HG03280 (cell line): ENCODE measurements around the gene RNMT.
A peak's percentile ranks its signal among the peaks of the same experiment; 100 is the strongest.

Source experiments
- ATAC-seq: cut with Tn5 transposase; IDR thresholded peaks from one replicate; pipeline ENCODE4 v1.9.1; 2021; ENCODE audit warnings: mild to moderate bottlenecking, moderate library complexity; ENCODE audit not compliant: unreplicated experiment

RNMT gene

DNA sequence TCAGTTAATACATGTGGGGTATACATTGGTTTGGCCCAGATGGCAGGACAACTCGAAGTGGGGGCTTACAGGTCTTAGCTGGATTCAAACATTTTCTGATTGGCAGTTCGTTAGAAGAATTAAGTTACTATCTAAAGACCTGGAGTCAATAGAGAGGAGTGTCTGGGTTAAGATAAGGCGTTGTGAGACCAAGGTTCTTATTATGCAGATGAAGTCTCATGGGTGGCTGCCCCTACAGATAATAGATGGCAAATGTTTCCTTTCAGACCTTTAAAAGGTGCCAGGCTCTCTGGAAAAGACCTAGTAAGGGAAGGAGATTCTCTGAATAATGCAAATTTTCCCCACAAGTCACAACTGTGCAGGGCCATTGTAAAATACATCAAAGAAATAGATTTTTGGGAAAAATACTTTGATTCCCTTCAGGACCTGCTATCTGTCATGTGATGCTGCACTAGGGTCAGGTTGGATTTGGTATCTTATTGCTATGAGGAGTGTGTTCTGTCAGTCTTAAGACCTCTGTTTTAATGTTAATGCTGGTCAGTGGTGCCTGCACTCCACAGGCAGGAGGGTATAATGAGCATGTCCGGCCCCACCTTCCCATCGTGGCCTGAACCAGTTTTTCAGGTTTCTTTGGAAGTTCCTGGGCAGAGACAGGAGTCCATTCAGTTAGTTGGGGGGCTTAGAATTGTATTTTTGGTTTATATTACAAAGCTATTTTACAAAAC, 83.2 kb downstream of the RNMT start:
- ATAC-seq, result no peak

DNA sequence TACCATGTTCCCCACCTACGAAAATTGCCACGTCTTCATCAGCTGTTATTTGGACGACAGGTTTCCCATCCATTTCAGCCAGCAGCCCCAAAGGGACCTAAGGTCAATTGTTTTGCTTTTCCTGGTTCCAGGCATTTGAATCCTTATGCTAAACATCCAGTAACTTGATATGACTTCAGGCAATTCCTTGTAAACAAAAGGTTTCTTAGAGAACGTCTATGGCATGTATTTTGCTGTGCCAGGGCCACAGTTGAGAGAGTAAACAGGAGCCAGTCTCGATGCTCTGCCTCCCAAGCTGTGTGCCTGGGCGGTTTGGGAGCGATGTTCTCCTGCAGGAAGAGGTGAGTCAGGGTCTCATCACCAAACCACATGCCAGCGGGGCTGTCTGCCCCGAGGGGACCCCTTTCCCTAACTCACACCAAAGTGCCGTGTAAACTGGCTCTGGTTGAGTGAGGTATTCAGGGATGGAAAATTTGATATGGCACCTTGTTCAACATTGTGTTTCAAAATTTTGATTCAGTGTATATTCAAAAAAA, 84.5 kb downstream of the RNMT start:
- ATAC-seq, result no peak

DNA sequence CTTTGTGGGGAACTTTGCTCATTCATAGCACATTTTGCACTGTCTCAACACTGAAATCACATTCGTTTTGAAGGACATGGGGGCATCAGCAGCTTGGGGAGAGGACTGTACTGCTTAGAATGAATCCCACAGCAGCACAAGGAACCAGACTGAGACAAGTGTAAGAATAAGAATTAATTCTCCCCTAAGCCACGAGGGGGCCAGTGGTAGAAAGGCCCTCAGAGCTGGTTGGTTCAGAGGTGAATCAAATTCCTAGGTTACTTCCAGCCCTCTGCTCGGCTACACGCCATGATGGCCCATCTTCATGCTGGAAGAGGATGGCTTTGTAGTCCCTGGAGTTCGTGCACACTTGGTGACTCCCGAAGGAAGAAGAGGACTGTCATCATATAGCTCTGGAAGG, 85.5 kb downstream of the RNMT start:
- no peak for ATAC-seq

DNA sequence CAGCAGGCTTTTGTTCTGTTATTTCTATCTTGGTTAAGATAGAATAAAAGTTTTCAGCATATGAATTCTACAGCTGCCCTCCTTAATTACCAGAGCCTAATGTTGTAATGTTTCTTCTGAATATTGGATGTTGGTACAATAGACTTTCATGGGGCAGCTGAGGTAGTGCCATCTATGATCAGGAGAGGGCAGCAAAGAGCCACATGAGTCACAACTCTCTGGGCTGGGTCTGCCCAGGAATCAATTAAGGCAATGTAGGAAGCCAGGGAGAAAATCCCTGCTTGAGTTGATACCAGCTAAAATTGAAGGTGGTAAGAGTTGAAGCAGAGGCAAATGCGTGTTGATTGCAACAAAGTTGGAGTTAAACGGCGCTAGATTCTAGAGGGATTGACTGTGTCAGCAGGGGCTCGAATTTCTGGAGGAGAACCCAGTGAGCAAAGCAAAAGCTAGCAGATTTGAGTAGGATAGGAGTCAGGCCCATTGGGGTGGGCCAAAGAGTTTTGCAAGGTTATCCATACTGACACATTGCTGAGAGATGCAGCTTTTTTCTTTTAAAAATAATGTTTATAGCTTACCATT, 86.9 kb downstream of the RNMT start:
- peak; percentile 76 for ATAC-seq
